NCI-H82 treated with DMSO at 0.1 percent for 48 hours (cell line): ENCODE results near the gene SNTN.
"Not testable (repeated sequence)": the region's sequence is repeated elsewhere in the genome, so short reads cannot be mapped to it uniquely, and the experiment has no call there.

ENCODE experiments used
- DNase-seq: peaks from one replicate; lab custom pipeline; 2025; ENCODE audit not compliant: unreplicated experiment; lab: John Stamatoyannopoulos, UW

SNTN gene

GRCh38 chr3:63652066-63652725 lies at the start of gene SNTN:
Gene SNTN, plus strand, starts transcription at chr3:63652675. Its CDS starts 13 bp downstream, at chr3:63652688.
- DNase-seq = no peak

DNA sequence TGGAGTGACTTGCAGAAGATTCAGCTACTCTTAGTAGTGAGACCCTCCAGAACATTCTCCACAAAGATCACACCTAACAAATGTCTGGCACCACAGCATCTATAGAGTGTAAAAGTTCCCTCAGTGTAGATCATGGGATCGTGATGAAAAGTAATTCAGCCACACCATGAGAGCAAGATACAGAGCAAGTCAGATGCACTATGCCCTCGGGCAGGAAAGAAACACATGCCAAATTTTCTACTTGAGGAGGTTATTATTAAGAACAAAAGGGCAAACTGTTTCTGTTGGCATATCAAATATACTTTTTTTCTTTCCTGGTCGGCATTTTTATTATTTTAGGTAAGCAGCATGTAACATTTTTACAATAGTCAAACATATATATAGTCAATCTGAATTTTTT lies 44.8 kb upstream of the SNTN start:
- DNase-seq = no peak

- no peak for DNase-seq
These were observed 43.1 kb upstream of the SNTN start for GRCh38 chr3:63609408-63609807.

GRCh38 chr3:63609834-63610233 lies 42.6 kb upstream of the SNTN start:
- DNase-seq = no peak

GRCh38 chr3:63611382-63611781 lies 41.1 kb upstream of the SNTN start:
- no peak for DNase-seq

- no peak for DNase-seq
These were observed 38.9 kb upstream of the SNTN start for GRCh38 chr3:63613561-63613960.

GRCh38 chr3:63617391-63617790 lies 35.1 kb upstream of the SNTN start:
- DNase-seq = peak; percentile 66

GRCh38 chr3:63624941-63625560 lies 27.4 kb upstream of the SNTN start:
- DNase-seq = no peak

DNA sequence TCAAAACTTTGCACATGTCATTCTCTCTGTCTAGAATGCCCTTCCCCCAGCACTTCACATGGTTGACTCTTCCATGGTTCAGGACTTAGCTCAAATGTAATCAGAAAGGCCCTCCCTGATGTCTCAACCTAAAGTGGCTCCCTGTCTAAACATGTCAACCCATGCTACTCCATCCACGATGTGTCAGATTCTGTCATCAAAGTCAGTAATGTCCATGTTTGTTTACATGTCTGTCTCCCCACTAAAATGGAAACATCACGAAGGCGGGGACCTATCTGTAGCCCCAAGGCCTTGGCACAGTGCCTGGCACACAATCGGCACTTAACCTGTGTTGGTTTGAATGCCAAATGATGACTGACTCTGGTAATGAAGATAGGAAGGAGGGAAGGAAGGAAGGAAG lies 20.8 kb upstream of the SNTN start:
- DNase-seq = no peak

DNA sequence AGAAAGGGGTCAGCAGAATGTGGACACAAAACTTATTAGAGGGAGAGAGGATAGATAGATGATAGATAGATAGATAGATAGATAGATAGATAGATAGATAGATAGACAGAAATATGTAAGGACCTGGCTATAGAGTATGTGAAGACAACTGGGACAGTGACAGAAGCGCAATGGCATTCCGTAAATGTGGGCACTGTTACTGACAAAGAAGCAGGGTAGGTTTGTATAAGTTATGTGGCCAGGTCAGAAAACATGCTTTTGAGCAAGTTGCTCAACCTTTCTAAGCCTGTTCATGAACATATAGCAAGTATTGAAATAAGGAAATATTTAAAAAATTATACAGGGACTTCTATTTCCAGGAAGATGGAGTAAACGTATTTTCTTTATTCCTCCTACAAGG lies 17.3 kb upstream of the SNTN start:
- no peak for DNase-seq

- no peak for DNase-seq
These were observed 12.7 kb upstream of the SNTN start for GRCh38 chr3:63639806-63640205.

GRCh38 chr3:63642488-63642887 lies 10.0 kb upstream of the SNTN start:
- DNase-seq = no peak

- DNase-seq = no peak
These were observed 8.2 kb upstream of the SNTN start for GRCh38 chr3:63644212-63644797.

DNA sequence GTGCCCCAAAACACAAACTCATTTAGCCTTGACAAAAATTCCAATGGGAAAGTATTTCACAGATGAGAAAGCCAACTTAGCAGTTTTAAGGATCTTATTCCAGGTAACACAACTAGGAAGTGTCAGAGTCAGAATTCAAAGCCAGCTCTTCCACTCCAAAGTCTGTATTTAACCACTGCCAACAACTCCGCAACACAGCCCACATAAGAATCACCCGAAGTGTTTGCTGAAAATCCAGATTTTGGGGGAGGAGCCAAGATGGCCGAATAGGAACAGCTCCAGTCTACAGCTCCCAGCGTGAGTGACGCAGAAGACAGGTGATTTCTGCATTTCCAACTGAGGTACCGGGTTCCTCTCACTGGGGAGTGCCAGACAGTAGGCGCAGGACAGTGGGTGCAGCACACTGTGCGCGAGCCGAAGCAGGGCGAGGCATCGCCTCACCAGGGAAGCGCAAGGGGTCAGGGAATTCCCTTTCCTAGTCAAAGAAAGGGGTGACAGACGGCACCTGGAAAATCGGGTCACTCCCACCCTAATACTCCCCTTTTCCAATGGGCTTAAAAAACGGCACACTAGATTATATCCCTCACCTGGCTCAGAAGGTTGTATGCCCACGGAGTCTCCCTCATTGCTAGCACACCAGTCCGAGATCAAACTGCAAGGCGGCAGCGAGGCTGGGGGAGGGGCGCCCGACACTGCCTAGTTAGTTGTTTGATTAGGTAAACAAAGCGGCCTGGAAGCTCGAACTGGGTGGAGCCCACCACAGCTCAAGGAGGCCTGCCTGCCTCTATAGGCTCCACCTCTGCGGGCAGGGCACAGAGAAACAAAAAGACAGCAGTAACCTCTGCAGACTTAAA lies 7.3 kb upstream of the SNTN start:
- DNase-seq = not testable (repeated sequence)

DNA sequence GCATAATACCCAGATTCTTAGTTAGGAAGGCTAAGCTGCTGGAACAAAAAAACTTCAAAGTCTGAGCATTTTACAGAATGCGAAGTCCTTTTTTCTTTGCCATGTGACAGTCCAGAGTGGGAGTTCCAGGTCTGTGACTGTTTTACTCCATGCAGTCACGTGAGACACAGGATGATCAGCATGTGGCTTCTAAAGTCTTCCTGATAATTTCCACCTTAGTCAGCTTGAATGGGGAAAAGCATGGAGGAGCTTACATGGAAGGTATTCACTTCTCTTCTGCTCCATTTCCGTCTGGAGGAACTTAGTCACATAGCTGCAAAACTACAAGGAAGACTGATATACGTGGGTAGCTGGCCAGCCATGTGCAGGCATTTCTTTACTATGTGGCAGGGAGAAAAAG lies 1.7 kb downstream of the SNTN start:
- no peak for DNase-seq

DNA sequence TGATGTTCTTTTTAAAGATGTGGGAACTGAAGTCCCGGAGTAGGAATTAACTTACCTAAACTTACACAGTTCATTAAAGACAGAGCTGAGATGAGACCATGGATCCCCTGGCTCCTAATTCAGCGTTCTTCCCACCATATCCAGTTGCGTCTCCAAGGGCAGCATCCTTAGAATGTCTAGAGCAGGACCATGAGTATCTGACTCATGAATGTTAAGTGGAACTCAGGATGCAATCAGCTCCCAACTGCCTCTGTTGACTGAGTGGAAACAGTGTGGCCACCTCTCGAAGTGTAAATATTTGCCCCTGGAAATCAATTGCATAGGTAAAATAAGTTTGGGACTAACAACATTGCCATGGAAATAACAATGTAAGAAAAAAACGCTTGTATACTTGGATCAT lies 2.5 kb downstream of the SNTN start:
- DNase-seq = no peak

GRCh38 chr3:63655519-63655918 lies 3.0 kb downstream of the SNTN start:
- no peak for DNase-seq

- no peak for DNase-seq
These were observed 4.3 kb downstream of the SNTN start for GRCh38 chr3:63656786-63657185.

- DNase-seq = no peak
These were observed 8.8 kb downstream of the SNTN start for GRCh38 chr3:63661242-63661641.

DNA sequence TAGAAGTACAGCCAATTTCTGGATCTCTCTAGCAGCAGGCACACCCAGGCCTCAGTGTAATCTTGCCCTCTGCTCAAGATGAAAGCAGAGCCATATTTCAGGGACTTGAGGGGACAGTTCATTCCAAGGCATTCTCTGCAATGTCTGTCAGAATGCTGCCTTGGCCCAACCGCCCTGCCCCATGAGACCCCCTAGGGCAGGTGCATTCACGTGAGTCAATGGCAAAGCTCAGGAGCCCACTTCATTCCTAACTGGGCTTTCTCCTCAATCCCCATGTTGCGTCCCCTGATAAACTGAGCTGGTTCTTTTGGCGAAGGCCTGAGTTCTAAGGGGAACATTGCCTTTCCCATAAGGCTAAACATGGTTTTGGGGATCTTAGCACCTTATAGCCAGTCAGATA lies 9.5 kb downstream of the SNTN start:
- DNase-seq = no peak

GRCh38 chr3:63662500-63662899 lies 10.0 kb downstream of the SNTN start:
- DNase-seq = no peak

- no peak for DNase-seq
These were observed 18.1 kb downstream of the SNTN start for GRCh38 chr3:63670544-63670943.
